GM19193 (cell line): ENCODE measurements around the gene NOC4L.

ENCODE experiments used
- POLR2A ChIP-seq: IDR thresholded peaks from 4 replicates; pipeline ENCODE4 v1.6.1; 2011; ENCODE audit not compliant: insufficient read depth, insufficient read length; ENCODE audit errors: extremely low read depth

Gene NOC4L

GRCh38 chr12:132159555-132160003, 15.3 kb downstream of the NOC4L start:
- TF ChIP-seq POLR2A, result no peak

DNA sequence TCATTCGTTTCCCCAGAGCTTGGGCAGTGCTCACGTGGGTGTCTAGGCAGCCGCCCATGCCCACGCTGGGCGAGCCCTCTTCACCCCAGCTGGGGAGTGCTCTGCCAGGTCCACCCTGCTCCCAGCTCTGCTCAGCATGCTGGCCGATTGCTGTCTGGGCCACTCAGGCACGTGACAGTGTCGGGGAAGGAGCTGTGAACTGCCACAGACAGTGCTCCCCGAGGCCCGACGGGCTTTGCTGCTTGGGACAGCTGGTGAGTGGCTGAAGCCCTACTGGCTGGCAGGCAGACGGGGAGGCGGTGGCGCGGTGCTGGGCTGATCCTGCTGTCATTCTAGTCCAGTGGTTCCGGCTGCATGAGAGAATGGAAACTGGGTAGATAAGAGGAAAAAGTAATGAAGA, 15.8 kb downstream of the NOC4L start:
- no peak for TF ChIP-seq POLR2A

GRCh38 chr12:132160601-132161035, 16.4 kb downstream of the NOC4L start:
- TF ChIP-seq POLR2A, result no peak

- no peak for TF ChIP-seq POLR2A
These were observed 17.0 kb downstream of the NOC4L start for GRCh38 chr12:132161036-132161781.

- no peak for TF ChIP-seq POLR2A
These were observed 17.7 kb downstream of the NOC4L start for GRCh38 chr12:132161796-132162507.

DNA sequence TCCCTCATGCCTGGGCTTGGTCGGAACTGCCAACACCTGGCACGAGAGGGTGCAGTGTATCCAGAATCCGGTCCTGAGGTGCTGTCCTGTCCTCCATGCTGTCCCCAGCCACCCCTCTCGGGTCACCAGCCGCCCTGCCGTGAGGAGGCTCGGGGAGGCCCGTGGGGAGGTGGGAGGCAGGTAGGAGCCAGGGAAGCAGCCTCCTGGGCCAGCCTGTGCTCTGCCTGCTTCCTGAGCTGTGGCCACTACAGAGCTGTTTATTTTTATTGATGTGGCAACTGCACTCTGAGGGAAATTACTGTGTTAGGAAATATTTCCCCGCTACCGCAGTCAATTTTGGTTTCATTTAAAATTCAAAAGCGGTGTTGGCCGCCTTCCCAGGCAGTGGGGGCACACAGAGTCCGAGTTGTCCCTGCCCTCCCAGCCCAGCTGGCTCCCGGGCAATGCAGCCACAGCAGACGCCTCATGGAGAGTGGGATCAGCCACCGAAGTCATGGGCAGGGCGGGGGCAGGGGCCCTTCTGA, 18.3 kb downstream of the NOC4L start:
- TF ChIP-seq POLR2A, result no peak

GRCh38 chr12:132163041-132163910, 19.0 kb downstream of the NOC4L start:
- no peak for TF ChIP-seq POLR2A

- no peak for TF ChIP-seq POLR2A
These were observed 19.6 kb downstream of the NOC4L start for GRCh38 chr12:132163911-132164288.

GRCh38 chr12:132164426-132164825, 20.2 kb downstream of the NOC4L start:
- TF ChIP-seq POLR2A, result no peak

- no peak for TF ChIP-seq POLR2A
These were observed 21.3 kb downstream of the NOC4L start for GRCh38 chr12:132165584-132165983.

GRCh38 chr12:132166093-132166492, 21.8 kb downstream of the NOC4L start:
- no peak for TF ChIP-seq POLR2A

GRCh38 chr12:132166801-132167591, 22.7 kb downstream of the NOC4L start:
- TF ChIP-seq POLR2A, result no peak

GRCh38 chr12:132167611-132168310, 23.5 kb downstream of the NOC4L start:
- no peak for TF ChIP-seq POLR2A
